GM23248 (cell line): Measurements from ENCODE around the gene MYH15. TPM values are rescaled to one million over a fixed set of nuclear protein-coding genes. Genes with fewer than 3 reads are reported as not detected.

Experiments
- DNase-seq: peaks from one replicate; pipeline ENCODE4 v3.0.0-alpha.2; 2015
- H2AFZ ChIP-seq: fragments of 200-600 bp; sonication (generic); 2 replicates; pipeline ENCODE4 v1.6.1; 2016; ENCODE audit warnings: antibody characterized with exemption
- H3F3A ChIP-seq: fragments of 200-600 bp; sonication (generic); 2 replicates; pipeline ENCODE4 v1.6.1; 2016; ENCODE audit warnings: mild to moderate bottlenecking, antibody characterized with exemption, mixed run types; ENCODE audit not compliant: insufficient read depth
- H3K27ac ChIP-seq: fragments of 200-600 bp; sonication (generic); 2 replicates; pipeline ENCODE4 v1.5.1; 2016; ENCODE audit warnings: mild to moderate bottlenecking
- H3K27me3 ChIP-seq: fragments of 200-600 bp; sonication (generic); replicated peaks from 2 replicates; pipeline ENCODE4 v1.6.1; 2016; ENCODE audit warnings: mild to moderate bottlenecking; ENCODE audit not compliant: insufficient read depth
- H3K36me3 ChIP-seq: fragments of 200-600 bp; sonication (generic); 2 replicates; pipeline ENCODE4 v1.6.1; 2016; ENCODE audit warnings: low read depth, mild to moderate bottlenecking
- H3K4me1 ChIP-seq: fragments of 200-600 bp; sonication (generic); 2 replicates; pipeline ENCODE4 v1.6.1; 2016; ENCODE audit warnings: mild to moderate bottlenecking; ENCODE audit not compliant: insufficient read depth
- H3K4me2 ChIP-seq: fragments of 200-600 bp; sonication (generic); one replicate; pipeline ENCODE4 v1.6.1; 2016; ENCODE audit warnings: mild to moderate bottlenecking; ENCODE audit not compliant: unreplicated experiment
- H3K4me3 ChIP-seq: fragments of 200-600 bp; sonication (generic); 2 replicates; pipeline ENCODE4 v1.5.1; 2016; ENCODE audit warnings: mild to moderate bottlenecking
- H3K79me2 ChIP-seq: fragments of 200-600 bp; sonication (generic); 2 replicates; pipeline ENCODE4 v1.6.1; 2016; ENCODE audit warnings: mild to moderate bottlenecking; ENCODE audit not compliant: insufficient read depth
- H3K9ac ChIP-seq: fragments of 200-600 bp; sonication (generic); 2 replicates; pipeline ENCODE4 v1.6.1; 2016; ENCODE audit warnings: mild to moderate bottlenecking
- H3K9me2 ChIP-seq: fragments of 200-600 bp; sonication (generic); 2 replicates; pipeline ENCODE4 v1.6.1; 2016; ENCODE audit warnings: mixed run types, mild to moderate bottlenecking, moderate library complexity; ENCODE audit not compliant: insufficient read depth
- H3K9me3 ChIP-seq: fragments of 200-600 bp; sonication (generic); one replicate; pipeline ENCODE4 v1.6.1; 2017; ENCODE audit warnings: low read depth
- H4K20me1 ChIP-seq: fragments of 200-600 bp; sonication (generic); 2 replicates; pipeline ENCODE4 v1.6.0; 2016; ENCODE audit not compliant: insufficient read depth
- EZH2 ChIP-seq: fragments of 200-600 bp; sonication (generic); IDR thresholded peaks from 2 replicates; pipeline ENCODE4 v1.6.1; 2018; ENCODE audit warnings: antibody characterized with exemption, mild to moderate bottlenecking; ENCODE audit not compliant: insufficient read depth, poor library complexity, severe bottlenecking
- EZH2phosphoT487 ChIP-seq: fragments of 200-600 bp; sonication (generic); IDR thresholded peaks from 2 replicates; pipeline ENCODE4 v1.6.1; 2018; ENCODE audit warnings: antibody characterized with exemption, moderate library complexity, mild to moderate bottlenecking, low read depth; ENCODE audit not compliant: insufficient read depth
- WGBS, 2 experiments: methylation state at CpG; one replicate each; pipeline ENCODE4 v1.1.6; 2015 to 2017; ENCODE audit warnings: low lambda C conversion rate in 2 of 2, low coverage in 1 of 2; ENCODE audit errors: missing lambda C conversion rate in 2 of 2; 5-methylcytosine and 5-hydroxymethylcytosine counted together
- in situ Hi-C: fragments of 300-500 bp; cut with MboI; formaldehyde crosslinking; loops from 2 replicates; pipeline ENCODE4 v1.15.0; 2020
- polyA plus RNA-seq: library from polyadenylated mRNA; unstranded; fragments of >200 nt; fragmentation: Nextera tagmentation; extraction: Ambion mirVana; gene quantifications from 2 replicates; pipeline ENCODE4 v1.2.1, GENCODE V29; 2016
- total RNA-seq: library from RNA; depleted of rRNA; stranded (reverse); fragments of >200 nt; shearing (Covaris generic); gene quantifications from 2 replicates; pipeline ENCODE4 v1.2.3, GENCODE V29; 2014

MYH15 gene
- total and polyA plus RNA-seq, 2 experiments from 2014 or later: 0.08 to 0.11 TPM

- 5 to 7% methylated on average over 6 of the region's 6 CpGs for WGBS, 2 experiments
- peak; percentile 66 for DNase-seq
- Histone ChIP-seq H3K36me3 (no peaks in the 10 kb centered on the region), H3K4me1 (peaks cover 23% of the 10 kb centered on the region), H3K9me2 (no peaks in the 10 kb centered on the region), H3K27ac (no peak overlapping the region), H2AFZ (peak overlapping the region; percentile 36; the same call in 1 of the 2 replicates), H4K20me1 (no peaks in the 10 kb centered on the region), H3K9ac (no peak overlapping the region), H3F3A (peaks cover 15% of the 10 kb centered on the region), H3K27me3 (no peaks in the 10 kb centered on the region), H3K4me3 (no peak overlapping the region), H3K79me2 (no peaks in the 10 kb centered on the region), H3K4me2 (no peak overlapping the region), H3K9me3 (no peaks in the 10 kb centered on the region)
- TF ChIP-seq EZH2phosphoT487 (no peak), EZH2 (no peak)
- in situ Hi-C loops: loop anchor here (25.0 kb wide), 1 partner anchor 425 kb away; no protein-coding TSS in a partner anchor
Observed at GRCh38 chr3:108486941-108487340, 23.5 kb downstream of the MYH15 start.

- no peaks in the 10 kb centered on the region for H3K79me2 ChIP-seq
- no peak for TF ChIP-seq EZH2
- TF ChIP-seq EZH2phosphoT487: no peak
- H3K27ac ChIP-seq: no peak overlapping the region
- no peaks in the 10 kb centered on the region for H3K36me3 ChIP-seq
- no peaks in the 10 kb centered on the region for H3K9me3 ChIP-seq
- DNase-seq: no peak
- H3F3A ChIP-seq: peaks cover 15% of the 10 kb centered on the region
- H3K4me1 ChIP-seq: peaks cover 23% of the 10 kb centered on the region
- no peaks in the 10 kb centered on the region for H3K27me3 ChIP-seq
- H3K9me2 ChIP-seq: no peaks in the 10 kb centered on the region
- no peak overlapping the region for H3K4me3 ChIP-seq
- no peak overlapping the region for H3K4me2 ChIP-seq
- H4K20me1 ChIP-seq: no peaks in the 10 kb centered on the region
- peak overlapping the region; percentile 36 for H2AFZ ChIP-seq
- WGBS, 2 experiments: 27 to 32% methylated on average over 3 of the region's 3 CpGs
- H3K9ac ChIP-seq: no peak overlapping the region
- in situ Hi-C loops: loop anchor here (25.0 kb wide), 1 partner anchor 426 kb away; no protein-coding TSS in a partner anchor
Observed at GRCh38 chr3:108486338-108486737, 24.1 kb downstream of the MYH15 start.

- H3F3A ChIP-seq: peaks cover 15% of the 10 kb centered on the region
- no peak overlapping the region for H3K4me3 ChIP-seq
- DNase-seq: no peak
- no peaks in the 10 kb centered on the region for H3K79me2 ChIP-seq
- H2AFZ ChIP-seq: no peak overlapping the region
- H3K27me3 ChIP-seq: no peaks in the 10 kb centered on the region
- in situ Hi-C loops: loop anchor here (25.0 kb wide), 1 partner anchor 427 kb away; no protein-coding TSS in a partner anchor
- H3K9ac ChIP-seq: no peak overlapping the region
- H4K20me1 ChIP-seq: no peaks in the 10 kb centered on the region
- 96% methylated on average over 3 of the region's 3 CpGs for WGBS, 2 experiments
- no peaks in the 10 kb centered on the region for H3K9me2 ChIP-seq
- TF ChIP-seq EZH2 (no peak), EZH2phosphoT487 (no peak)
- H3K27ac ChIP-seq: no peak overlapping the region
- H3K36me3 ChIP-seq: no peaks in the 10 kb centered on the region
- H3K4me2 ChIP-seq: no peak overlapping the region
- no peaks in the 10 kb centered on the region for H3K9me3 ChIP-seq
- peaks cover 23% of the 10 kb centered on the region for H3K4me1 ChIP-seq
Observed at GRCh38 chr3:108485146-108485545, 25.2 kb downstream of the MYH15 start.

- Histone ChIP-seq H3K36me3 (no peaks in the 10 kb centered on the region), H3K4me3 (no peak overlapping the region), H3F3A (no peaks in the 10 kb centered on the region), H4K20me1 (no peaks in the 10 kb centered on the region), H3K4me1 (no peaks in the 10 kb centered on the region), H3K27ac (no peak overlapping the region), H3K79me2 (no peaks in the 10 kb centered on the region), H3K9ac (no peak overlapping the region), H3K4me2 (no peak overlapping the region), H3K9me2 (no peaks in the 10 kb centered on the region), H2AFZ (no peak overlapping the region), H3K27me3 (no peaks in the 10 kb centered on the region), H3K9me3 (no peaks in the 10 kb centered on the region)
- in situ Hi-C loops: loop anchor here (10.0 to 25.0 kb wide), 2 partner anchors 433 to 554 kb away; no protein-coding TSS in a partner anchor
- 96 to 100% methylated on average over 2 of the region's 2 CpGs for WGBS, 2 experiments
- no peak for DNase-seq
- no peak for TF ChIP-seq EZH2
- no peak for TF ChIP-seq EZH2phosphoT487
Observed at GRCh38 chr3:108479224-108479623, 31.2 kb downstream of the MYH15 start.
